Measurements from ENCODE around the gene HDGFL3. TPM values are rescaled to one million over a fixed set of nuclear protein-coding genes. Genes with fewer than 3 reads are reported as not detected.
"Not testable (repeated sequence)": the region's sequence is repeated elsewhere in the genome, so short reads cannot be mapped to it uniquely, and the experiment has no call there.

HDGFL3 gene
- total and polyA plus RNA-seq, 7 donors, result 2.6 to 10.4 (median 4.8) TPM

GRCh38 chr15:83243634-83244033, 36.0 kb upstream of the HDGFL3 start:
- ATAC-seq (no peak), DNase-seq (no peak)
- TF ChIP-seq CTCF (IDR thresholded peaks at IDR 0.05), result no peak
- WGBS, 3 donors, result 69 to 70% (median 69%) methylated on average over 8 of the region's 8 CpGs
- Histone ChIP-seq H3K4me3 (no peak overlapping the region), H3K4me1 (no peaks in the 10 kb centered on the region), H3K9me3 (peaks cover 5% of the 10 kb centered on the region), H3K36me3 (ENCODE audit: insufficient read depth in 1 of 2, low read depth in 1 of 2) (no peaks in the 10 kb centered on the region), H3K27me3 (ENCODE audit: insufficient read depth in 3 of 3, low read length in 2 of 3) (peaks cover 0 to 35% (median 0%) of the 10 kb centered on the region in 3 donors), H3K27ac (no peak overlapping the region)
- intact Hi-C loops (cut with DNase I), result no loop called here

DNA sequence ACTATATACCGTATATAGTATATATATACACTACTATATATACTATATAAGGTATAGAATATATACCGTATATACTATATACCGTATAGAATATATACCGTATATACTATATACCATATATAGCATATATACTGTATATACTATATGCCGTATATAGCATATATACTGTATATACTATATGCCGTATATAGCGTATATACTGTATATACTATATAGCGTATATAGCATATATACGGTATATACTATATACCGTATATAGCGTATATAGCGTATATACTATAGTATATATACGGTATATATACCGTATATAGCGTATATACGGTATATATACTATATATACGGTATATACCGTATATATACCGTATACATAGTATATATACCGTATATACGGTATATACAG, 22.6 kb upstream of the HDGFL3 start:
- Histone ChIP-seq H3K27me3 (ENCODE audit: insufficient read depth in 3 of 3, low read length in 2 of 3) (no peaks in the 10 kb centered on the region), H3K36me3 (ENCODE audit: insufficient read depth in 1 of 2, low read depth in 1 of 2) (no peaks in the 10 kb centered on the region), H3K4me3 (no peak overlapping the region), H3K9me3 (no peaks in the 10 kb centered on the region), H3K27ac (no peak overlapping the region), H3K4me1 (no peaks in the 10 kb centered on the region)
- ATAC-seq, result no peak
- intact Hi-C loops (cut with DNase I), result no loop called here
- DNase-seq, result no peak
- WGBS, 3 donors, result 92 to 97% (median 96%) methylated on average over 21 of the region's 21 CpGs
- TF ChIP-seq CTCF (IDR thresholded peaks at IDR 0.05), result no peak

DNA sequence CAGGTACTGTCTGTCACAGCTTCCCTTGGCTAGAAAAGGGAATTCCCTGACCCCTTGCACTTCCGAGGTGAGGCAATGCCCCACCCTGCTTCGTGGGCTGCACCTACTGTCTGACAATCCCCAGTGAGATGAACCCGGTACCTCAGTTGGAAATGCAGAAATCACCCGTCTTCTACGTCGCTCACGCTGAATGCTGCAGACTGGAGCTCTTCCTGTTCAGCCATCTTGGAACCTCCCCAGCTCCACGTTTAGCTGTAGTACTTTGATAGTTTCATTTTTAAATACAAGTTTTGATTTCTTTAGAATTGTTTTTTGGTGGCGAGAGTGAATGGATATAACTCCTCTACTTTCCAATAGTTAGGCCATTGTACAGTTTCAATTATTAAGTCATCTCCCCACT, 17.8 kb upstream of the HDGFL3 start:
- H3K4me3 ChIP-seq, result no peak overlapping the region
- no peaks in the 10 kb centered on the region for H3K36me3 ChIP-seq (ENCODE audit: insufficient read depth in 1 of 2, low read depth in 1 of 2)
- no peaks in the 10 kb centered on the region for H3K27me3 ChIP-seq (ENCODE audit: insufficient read depth in 3 of 3, low read length in 2 of 3)

DNA sequence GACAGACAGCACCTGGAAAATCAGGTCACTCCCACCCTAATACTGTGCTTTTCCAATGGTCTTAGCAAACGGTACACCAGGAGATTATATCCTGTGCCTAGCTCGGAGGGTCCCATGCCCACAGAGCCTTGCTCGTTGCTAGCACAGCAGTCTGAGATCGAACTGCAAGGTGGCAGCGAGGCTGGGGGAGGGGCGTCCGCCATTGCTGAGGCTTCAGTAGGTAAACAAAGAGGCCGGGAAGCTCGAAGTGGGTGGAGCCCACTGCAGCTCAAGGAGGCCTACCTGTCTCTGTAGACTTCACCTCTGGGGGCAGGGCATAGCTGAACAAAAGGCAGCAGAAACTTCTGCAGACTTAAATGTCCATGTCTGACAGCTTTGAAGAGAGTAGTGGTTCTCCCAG, 14.2 kb upstream of the HDGFL3 start:
- intact Hi-C loops (cut with DNase I); H3K9me3 ChIP-seq; ATAC-seq; H3K4me1 ChIP-seq; H3K27me3 ChIP-seq (ENCODE audit: insufficient read depth in 3 of 3, low read length in 2 of 3); H3K27ac ChIP-seq; H3K4me3 ChIP-seq; DNase-seq; H3K36me3 ChIP-seq (ENCODE audit: insufficient read depth in 1 of 2, low read depth in 1 of 2): not testable (repeated sequence)
- WGBS, 3 donors, result 95 to 98% (median 96%) methylated on average over 9 of the region's 9 CpGs

More for the DNA sequence above, 17.8 kb upstream of the HDGFL3 start:
- intact Hi-C loops (cut with DNase I), result no loop called here
- H3K9me3 ChIP-seq, result no peaks in the 10 kb centered on the region
- DNase-seq, result no peak
- TF ChIP-seq CTCF (IDR thresholded peaks at IDR 0.05), result no peak
- no peak overlapping the region for H3K27ac ChIP-seq
- 77 to 84% (median 79%) methylated on average over 9 of the region's 9 CpGs for WGBS, 3 donors
- H3K4me1 ChIP-seq, result no peaks in the 10 kb centered on the region
- ATAC-seq, result no peak

GRCh38 chr15:83219026-83219425, 11.4 kb upstream of the HDGFL3 start:
- DNase-seq (no peak), ATAC-seq (no peak)
- WGBS, 3 donors, result 90 to 100% (median 92%) methylated on average over 1 of the region's 1 CpG
- H3K4me1 ChIP-seq, result no peaks in the 10 kb centered on the region
- H3K36me3 ChIP-seq (ENCODE audit: insufficient read depth in 1 of 2, low read depth in 1 of 2), result no peaks in the 10 kb centered on the region
- no peaks in the 10 kb centered on the region for H3K9me3 ChIP-seq
- H3K27ac ChIP-seq, result no peak overlapping the region
- intact Hi-C loops (cut with DNase I), result no loop called here
- TF ChIP-seq CTCF (IDR thresholded peaks at IDR 0.05), result no peak
- H3K27me3 ChIP-seq (ENCODE audit: insufficient read depth in 3 of 3, low read length in 2 of 3), result peaks cover 0 to 8% (median 0%) of the 10 kb centered on the region in 3 donors
- no peak overlapping the region for H3K4me3 ChIP-seq
